OCI-LY7 (cell line): ENCODE measurements around the gene MOGAT1.

Experiments
- CTCF ChIP-seq: fragments of 200-600 bp; sonication (generic); conservative IDR thresholded peaks from 2 replicates; pipeline ENCODE4 v1.5.1; 2014; ENCODE audit warnings: mild to moderate bottlenecking, antibody characterized with exemption, low read length, moderate library complexity, mixed read lengths
- EZH2phosphoT487 ChIP-seq: fragments of 200-600 bp; sonication (generic); IDR thresholded peaks from 2 replicates; pipeline ENCODE4 v1.6.1; 2018; ENCODE audit warnings: low read depth, borderline replicate concordance, mild to moderate bottlenecking, mixed run types, antibody characterized with exemption, low read length, moderate library complexity, mixed read lengths

DNA sequence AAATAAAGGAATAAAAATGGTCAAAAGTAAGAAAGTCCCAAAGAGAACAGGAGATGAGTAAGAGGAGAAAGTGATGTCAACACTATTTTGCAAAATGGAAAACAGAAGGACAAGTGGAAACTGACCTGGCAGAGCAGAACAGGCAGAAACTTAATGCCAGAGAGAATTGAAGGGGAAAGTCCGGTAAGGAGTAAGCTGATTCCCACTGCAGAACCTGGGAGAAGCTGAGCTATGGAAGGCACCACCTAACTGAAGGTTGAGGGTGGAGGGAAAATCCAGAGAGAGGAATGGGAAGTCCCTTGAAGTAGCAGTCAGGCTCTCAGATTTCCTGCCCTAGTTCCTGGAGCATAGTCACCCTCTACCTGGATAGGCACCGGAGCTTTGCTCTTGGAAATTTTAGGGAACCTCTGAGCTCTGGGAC lies 59.8 kb downstream of the MOGAT1 start:
- TF ChIP-seq CTCF = no peak
- no peak for TF ChIP-seq EZH2phosphoT487
